WTC11 (cell line): ENCODE results near the gene SCNN1A. TPM values are rescaled to one million over a fixed set of nuclear protein-coding genes. Genes with fewer than 3 reads are reported as not detected.

Experiments
- ATAC-seq: fragments of 200-7000 bp; cut with Tn5 transposase; 2 replicates; pipeline ENCODE4 v1.10.0; 2021; ENCODE audit warnings: mild to moderate bottlenecking, moderate library complexity
- CTCF ChIA-PET: fragments of 300-600 bp; sonication (Branson Sonifier 250); formaldehyde crosslinking; loops from one replicate; lab custom pipeline; 2021; ENCODE audit warnings: antibody characterized with exemption; lab: Charles Lee
- POLR2A ChIA-PET: fragments of 350-600 bp; sonication (Branson Sonifier 250); formaldehyde crosslinking; loops from one replicate; lab custom pipeline; 2021; ENCODE audit warnings: antibody characterized with exemption; lab: Charles Lee
- DNase-seq: peaks from one replicate; pipeline ENCODE4 v3.0.0; 2021; ENCODE audit warnings: low spot score
- H3K27ac Mint-ChIP-seq: 2 replicates; pipeline ENCODE4 v1.8.0; 2021; ENCODE audit warnings: mixed read lengths
- H3K27me3 Mint-ChIP-seq: 2 replicates; pipeline ENCODE4 v1.8.0; 2021; ENCODE audit warnings: low read depth, mild to moderate bottlenecking, moderate library complexity, mixed read lengths
- H3K36me3 Mint-ChIP-seq: 2 replicates; pipeline ENCODE4 v1.8.0; 2021; ENCODE audit warnings: mixed read lengths
- H3K4me1 Mint-ChIP-seq: 2 replicates; pipeline ENCODE4 v1.8.0; 2022; ENCODE audit warnings: mixed read lengths
- H3K4me3 Mint-ChIP-seq: 2 replicates; pipeline ENCODE4 v1.8.0; 2021; ENCODE audit warnings: mild to moderate bottlenecking, moderate library complexity, mixed read lengths
- H3K9me3 Mint-ChIP-seq: 2 replicates; pipeline ENCODE4 v1.8.0; 2021; ENCODE audit warnings: mixed read lengths
- ARID4B ChIP-seq: sonication (generic); formaldehyde crosslinking; IDR thresholded peaks from 2 replicates; pipeline ENCODE4 v1.8.0; 2023; ENCODE audit warnings: missing genetic modification reagents, mild to moderate bottlenecking, borderline replicate concordance
- ATF2 ChIP-seq: sonication (generic); formaldehyde crosslinking; IDR thresholded peaks from 2 replicates; pipeline ENCODE4 v1.8.1; 2022; ENCODE audit warnings: low read depth, missing genetic modification reagents, borderline replicate concordance
- ATF6 ChIP-seq: sonication (generic); formaldehyde crosslinking; IDR thresholded peaks from 2 replicates; pipeline ENCODE4 v1.8.1; 2023; ENCODE audit warnings: mild to moderate bottlenecking, missing genetic modification reagents
- CBFB ChIP-seq: sonication (generic); formaldehyde crosslinking; IDR thresholded peaks from 2 replicates; pipeline ENCODE4 v1.8.1; 2022; ENCODE audit warnings: mild to moderate bottlenecking, low read depth, missing genetic modification reagents
- CREM ChIP-seq: sonication (generic); formaldehyde crosslinking; IDR thresholded peaks from 2 replicates; pipeline ENCODE4 v1.8.1; 2022; ENCODE audit warnings: mild to moderate bottlenecking, missing genetic modification reagents, moderate library complexity
- E2F4 ChIP-seq: sonication (generic); formaldehyde crosslinking; IDR thresholded peaks from 2 replicates; pipeline ENCODE4 v1.8.1; 2022; ENCODE audit warnings: low read depth, mild to moderate bottlenecking, moderate library complexity, missing genetic modification reagents, borderline replicate concordance
- FOXK1 ChIP-seq: sonication (generic); formaldehyde crosslinking; IDR thresholded peaks from 2 replicates; pipeline ENCODE4 v1.8.0; 2022; ENCODE audit warnings: mild to moderate bottlenecking, moderate library complexity, missing genetic modification reagents
- FOXP1 ChIP-seq: sonication (generic); formaldehyde crosslinking; IDR thresholded peaks from 2 replicates; pipeline ENCODE4 v1.8.0; 2022; ENCODE audit warnings: missing genetic modification reagents, mild to moderate bottlenecking, moderate library complexity, borderline replicate concordance
- GRHL2 ChIP-seq: fragments of 250-450 bp; sonication (Bioruptor Pico); IDR thresholded peaks from 2 replicates; pipeline ENCODE4 v1.8.0; 2022; ENCODE audit warnings: mild to moderate bottlenecking, moderate library complexity; ENCODE audit not compliant: insufficient replicate concordance, severe bottlenecking
- HMGA2 ChIP-seq: fragments of 250-450 bp; sonication (Bioruptor Pico); IDR thresholded peaks from 2 replicates; pipeline ENCODE4 v1.4.0; 2021; ENCODE audit warnings: mild to moderate bottlenecking, moderate library complexity
- NFE2L1 ChIP-seq: sonication (generic); formaldehyde crosslinking; IDR thresholded peaks from 2 replicates; pipeline ENCODE4 v1.8.1; 2023; ENCODE audit warnings: missing genetic modification reagents
- NFYB ChIP-seq: sonication (generic); formaldehyde crosslinking; conservative IDR thresholded peaks from 2 replicates; pipeline ENCODE4 v1.8.0; 2022; ENCODE audit warnings: low read depth, missing genetic modification reagents
- PRRX2 ChIP-seq: fragments of 250-450 bp; sonication (Bioruptor Pico); IDR thresholded peaks from 2 replicates; pipeline ENCODE4 v1.8.0; 2021; ENCODE audit warnings: mild to moderate bottlenecking
- RORB ChIP-seq: fragments of 250-450 bp; sonication (Bioruptor Pico); IDR thresholded peaks from 2 replicates; pipeline ENCODE4 v1.9.0; 2021; ENCODE audit warnings: mild to moderate bottlenecking
- ZNF423 ChIP-seq: fragments of 250-450 bp; sonication (Bioruptor Pico); IDR thresholded peaks from 2 replicates; pipeline ENCODE4 v2.1.2; 2022; ENCODE audit warnings: mild to moderate bottlenecking, moderate library complexity
- ZSCAN18 ChIP-seq: fragments of 250-450 bp; sonication (Bioruptor Pico); IDR thresholded peaks from 2 replicates; pipeline ENCODE4 v2.1.2; 2022; ENCODE audit warnings: mild to moderate bottlenecking, moderate library complexity
- total RNA-seq: library from RNA; stranded (reverse); gene quantifications from 3 replicates; pipeline ENCODE4 v1.2.3, GENCODE V29; 2021

Gene SCNN1A
- total RNA-seq, 1 experiment from 2014 or later = 100 TPM

GRCh38 chr12:6316921-6317692 is 58.3 kb downstream of the SCNN1A start:
- no peak for DNase-seq
- H3K9me3 Mint-ChIP-seq = no peaks in the 10 kb centered on the region
- H3K4me1 Mint-ChIP-seq = peaks cover 37% of the 10 kb centered on the region
- H3K27me3 Mint-ChIP-seq = no peaks in the 10 kb centered on the region
- H3K4me3 Mint-ChIP-seq = no peak overlapping the region
- peak; percentile 26 for ATAC-seq
- ChIA-PET POLR2A (no interaction called here), CTCF (interaction anchor here (0.9 to 1.3 kb wide), 4 partner anchors 9 to 108 kb away, joined by 3 to 5 read pairs (median 4); no protein-coding TSS in a partner anchor)
- H3K36me3 Mint-ChIP-seq = peaks cover 56% of the 10 kb centered on the region
- TF ChIP-seq HMGA2 (no peak), NFE2L1 (CRISPR knock-in tag) (no peak)
- H3K27ac Mint-ChIP-seq = no peak overlapping the region

GRCh38 chr12:6315704-6316597 is 59.4 kb downstream of the SCNN1A start:
- H3K4me1 Mint-ChIP-seq = peaks cover 33% of the 10 kb centered on the region
- TF ChIP-seq CBFB (CRISPR knock-in tag) (no peak), RORB (CRISPR knock-in tag) (no peak), FOXP1 (CRISPR knock-in tag) (no peak), ZNF423 (no peak), PRRX2 (CRISPR knock-in tag) (no peak), CREM (CRISPR knock-in tag) (no peak), ATF2 (CRISPR knock-in tag) (no peak), ATF6 (CRISPR knock-in tag) (no peak), FOXK1 (CRISPR knock-in tag) (no peak), NFYB (CRISPR knock-in tag) (no peak), E2F4 (CRISPR knock-in tag) (no peak), ZSCAN18 (CRISPR knock-in tag) (no peak), GRHL2 (CRISPR knock-in tag) (no peak), HMGA2 (no peak), ARID4B (CRISPR knock-in tag) (no peak)
- no peaks in the 10 kb centered on the region for H3K9me3 Mint-ChIP-seq
- no peak for DNase-seq
- H3K27me3 Mint-ChIP-seq = no peaks in the 10 kb centered on the region
- H3K4me3 Mint-ChIP-seq = no peak overlapping the region
- no peak for ATAC-seq
- H3K27ac Mint-ChIP-seq = no peak overlapping the region
- ChIA-PET CTCF (interaction anchor here (0.5 to 1.4 kb wide), 3 partner anchors 10 to 32 kb away, joined by 3 to 7 read pairs (median 5); no protein-coding TSS in a partner anchor), POLR2A (no interaction called here)
- peaks cover 51% of the 10 kb centered on the region for H3K36me3 Mint-ChIP-seq
